CD1c-positive myeloid dendritic cell (primary cell): ENCODE results near the gene CHRM5.

Source experiments
- DNase-seq: peaks from one replicate; pipeline ENCODE4 v3.0.0-alpha.2; 2016; ENCODE audit errors: extremely low spot score

Gene CHRM5, protein sequence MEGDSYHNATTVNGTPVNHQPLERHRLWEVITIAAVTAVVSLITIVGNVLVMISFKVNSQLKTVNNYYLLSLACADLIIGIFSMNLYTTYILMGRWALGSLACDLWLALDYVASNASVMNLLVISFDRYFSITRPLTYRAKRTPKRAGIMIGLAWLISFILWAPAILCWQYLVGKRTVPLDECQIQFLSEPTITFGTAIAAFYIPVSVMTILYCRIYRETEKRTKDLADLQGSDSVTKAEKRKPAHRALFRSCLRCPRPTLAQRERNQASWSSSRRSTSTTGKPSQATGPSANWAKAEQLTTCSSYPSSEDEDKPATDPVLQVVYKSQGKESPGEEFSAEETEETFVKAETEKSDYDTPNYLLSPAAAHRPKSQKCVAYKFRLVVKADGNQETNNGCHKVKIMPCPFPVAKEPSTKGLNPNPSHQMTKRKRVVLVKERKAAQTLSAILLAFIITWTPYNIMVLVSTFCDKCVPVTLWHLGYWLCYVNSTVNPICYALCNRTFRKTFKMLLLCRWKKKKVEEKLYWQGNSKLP

GRCh38 chr15:33968224-33968623, at the start of gene CHRM5:
Gene CHRM5 (plus strand): TSS chr15:33968497. CDS start chr15:34062718, 94,221 bp downstream.
- DNase-seq = no peak

GRCh38 chr15:33923446-33923845, 44.9 kb upstream of the CHRM5 start:
- DNase-seq = no peak

GRCh38 chr15:33926260-33926659, 42.0 kb upstream of the CHRM5 start:
- DNase-seq = no peak

DNA sequence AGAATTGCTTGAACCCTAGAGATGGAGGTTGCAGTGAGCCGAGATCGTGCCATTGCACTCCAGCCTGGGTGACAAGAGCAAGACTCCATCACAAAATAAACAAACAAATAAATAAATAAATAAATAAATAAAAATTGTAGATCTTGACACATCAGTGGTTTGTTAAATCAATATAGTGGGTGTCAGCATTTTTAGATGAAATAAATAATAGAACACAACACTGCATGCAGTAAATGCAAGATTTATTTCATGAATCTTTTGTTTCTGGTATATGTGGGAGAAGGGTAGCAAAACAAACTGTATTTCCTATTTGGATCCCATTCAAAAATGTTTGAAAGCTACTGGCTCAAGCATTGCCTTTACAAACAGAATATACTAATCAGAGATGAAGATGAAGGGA, 35.6 kb upstream of the CHRM5 start:
- no peak for DNase-seq

DNA sequence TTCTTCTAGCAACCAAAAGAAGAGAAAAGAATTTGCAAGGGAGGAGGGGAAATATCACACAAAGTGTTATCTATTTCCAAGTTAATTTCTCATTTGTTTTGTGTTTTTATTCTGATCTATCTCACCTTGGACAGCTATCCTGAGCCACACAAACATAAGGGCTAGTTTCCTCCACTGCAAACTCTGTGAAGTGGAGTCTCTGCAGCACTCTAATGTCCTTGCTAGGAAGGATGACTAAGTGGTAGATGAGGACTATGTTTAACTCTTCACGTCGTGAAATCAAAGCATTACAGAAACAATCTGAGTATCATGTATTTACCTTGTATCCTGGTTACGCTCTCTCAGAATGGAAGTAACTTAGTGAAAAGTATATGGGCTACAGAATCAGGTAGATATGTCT, 33.9 kb upstream of the CHRM5 start:
- no peak for DNase-seq

DNA sequence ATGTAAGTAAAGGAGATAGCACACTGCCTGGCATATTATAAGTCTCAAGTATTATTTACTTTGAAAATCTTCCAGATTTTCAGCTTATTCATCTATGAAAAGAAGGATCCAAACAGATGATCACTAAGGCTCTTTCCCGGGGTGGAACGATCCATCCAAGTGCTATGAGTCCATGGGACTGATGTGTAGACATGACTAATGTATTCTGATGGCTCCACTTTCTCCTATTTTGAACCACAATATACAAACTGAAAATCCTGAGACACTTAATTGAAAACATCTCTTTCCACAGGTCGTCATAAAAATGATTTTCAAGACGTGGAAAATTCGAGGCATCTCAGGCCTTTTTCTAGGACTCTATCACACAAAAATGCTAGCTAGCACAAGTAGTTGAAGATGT, 33.4 kb upstream of the CHRM5 start:
- DNase-seq = no peak

DNA sequence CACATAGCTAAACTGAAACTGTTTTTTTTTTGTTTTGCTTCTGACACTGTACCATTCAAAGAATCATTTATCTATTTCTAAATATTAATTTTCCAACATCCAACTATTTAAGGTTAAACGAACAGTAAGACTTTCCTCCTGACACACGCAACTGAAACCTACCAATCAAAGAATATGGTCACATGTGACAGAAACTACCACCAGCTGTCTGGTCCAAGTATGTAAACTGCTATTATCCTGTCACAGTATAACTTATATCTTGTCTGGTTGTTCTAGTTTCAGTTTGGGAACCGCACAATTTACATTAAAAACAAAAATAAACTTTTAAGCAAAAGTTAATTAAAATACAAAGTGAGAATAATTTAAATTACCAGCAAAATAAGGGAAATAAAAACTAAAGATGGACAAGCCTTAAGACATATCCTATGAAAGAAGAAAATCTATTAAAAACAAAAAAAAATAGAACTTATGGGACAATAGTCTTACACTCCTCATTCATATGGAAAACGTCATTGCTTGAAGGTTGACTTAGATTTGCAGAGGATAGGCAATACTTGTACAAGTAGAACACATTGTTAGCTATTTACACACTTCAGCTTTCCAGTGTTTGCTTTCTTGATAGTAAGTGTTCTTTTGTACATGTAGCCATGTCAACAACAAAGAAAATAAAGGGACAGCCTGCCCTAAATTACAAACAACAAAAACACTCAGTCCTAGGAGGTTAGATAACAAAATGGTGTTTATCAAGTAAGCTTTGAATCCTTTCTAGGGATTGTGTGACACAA, 26.8 kb upstream of the CHRM5 start:
- DNase-seq = no peak

GRCh38 chr15:33946152-33946551, 22.1 kb upstream of the CHRM5 start:
- DNase-seq = no peak

GRCh38 chr15:33955945-33956344, 12.4 kb upstream of the CHRM5 start:
- DNase-seq = no peak

DNA sequence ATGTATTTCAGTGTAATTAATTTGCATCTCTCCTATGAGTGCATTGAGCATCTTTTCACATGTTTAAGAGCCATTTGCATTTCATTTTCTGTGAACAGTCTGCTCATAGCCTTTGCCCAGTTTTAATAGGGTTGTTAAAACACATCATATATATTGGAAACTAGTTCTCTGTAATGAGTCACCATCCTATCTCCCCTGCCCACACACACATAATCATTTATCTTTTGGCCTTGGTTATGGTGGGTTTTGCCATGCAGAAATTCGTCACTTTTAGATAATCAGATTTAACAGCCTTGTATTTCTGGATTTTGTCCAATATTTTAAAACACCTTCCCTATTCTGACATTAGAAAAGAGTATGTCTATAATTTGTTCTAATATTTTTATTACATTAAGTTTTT, 11.9 kb upstream of the CHRM5 start:
- DNase-seq = no peak

- DNase-seq = peak; percentile 42
These were observed 8.3 kb upstream of the CHRM5 start for GRCh38 chr15:33959844-33960548.

- no peak for DNase-seq
These were observed 7.8 kb upstream of the CHRM5 start for GRCh38 chr15:33960549-33960935.

- no peak for DNase-seq
These were observed 4.2 kb upstream of the CHRM5 start for GRCh38 chr15:33963831-33964664.

DNA sequence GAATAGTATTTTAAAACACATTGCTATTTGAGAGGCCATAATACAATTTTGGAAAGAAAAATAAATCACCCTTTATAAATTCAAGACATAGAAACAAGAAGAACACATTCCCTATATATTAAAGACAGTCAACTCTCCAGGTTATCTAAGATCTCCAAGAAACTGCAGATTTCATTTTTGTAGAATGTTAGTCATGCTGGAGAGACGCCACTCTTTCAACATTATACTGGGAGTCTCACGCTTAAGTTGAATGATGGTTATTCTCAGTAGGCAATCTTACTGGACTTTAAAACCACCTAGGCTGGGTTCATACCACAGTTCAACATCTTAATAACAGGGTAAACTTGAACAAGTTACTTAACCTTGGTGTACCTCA, 3.6 kb upstream of the CHRM5 start:
- DNase-seq = no peak

- DNase-seq = no peak
These were observed 524 bp downstream of the CHRM5 start for GRCh38 chr15:33968821-33969220.

DNA sequence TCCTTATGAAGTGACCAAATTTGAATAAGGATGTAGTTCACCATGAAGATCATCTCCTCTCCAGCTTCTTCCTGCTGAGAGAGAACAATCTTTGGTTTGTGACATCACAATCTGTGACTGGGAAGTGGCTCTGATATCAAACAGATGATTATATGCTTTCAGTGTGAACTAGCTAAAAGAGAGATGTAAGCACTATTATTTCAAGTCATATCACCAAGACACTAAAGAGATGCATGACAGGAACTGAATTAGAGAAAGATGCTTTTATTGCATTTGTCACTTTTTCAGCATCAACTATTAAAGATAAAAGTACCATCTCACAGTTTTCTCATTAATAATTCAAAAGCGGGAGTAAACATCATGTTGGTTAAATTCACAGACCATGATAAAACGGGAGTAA, 3.5 kb downstream of the CHRM5 start:
- no peak for DNase-seq

DNA sequence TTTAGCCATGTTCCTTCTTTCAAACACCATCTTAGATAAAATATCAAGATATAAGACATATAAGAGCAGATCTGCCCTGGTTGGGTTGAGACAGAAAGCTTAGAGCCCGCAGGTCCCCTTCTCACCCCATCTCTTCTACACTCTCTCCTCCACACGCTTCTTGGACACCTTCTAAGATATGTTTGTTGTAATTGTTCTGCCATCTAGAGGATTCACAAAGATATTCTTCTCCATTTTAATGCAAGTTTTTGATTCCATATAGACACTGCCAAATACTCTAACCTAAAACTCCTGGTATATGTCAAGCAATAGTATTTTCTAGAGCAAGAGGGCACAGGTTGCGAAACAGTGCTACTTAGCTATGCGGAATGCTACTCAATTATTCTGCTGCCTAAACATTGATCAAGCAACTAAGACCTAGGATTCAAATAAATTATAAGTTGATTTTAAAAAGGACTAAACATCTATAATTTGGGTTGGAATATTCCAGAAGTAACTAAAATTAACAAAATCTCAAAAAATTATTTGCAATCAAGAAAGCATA, 6.8 kb downstream of the CHRM5 start:
- no peak for DNase-seq

DNA sequence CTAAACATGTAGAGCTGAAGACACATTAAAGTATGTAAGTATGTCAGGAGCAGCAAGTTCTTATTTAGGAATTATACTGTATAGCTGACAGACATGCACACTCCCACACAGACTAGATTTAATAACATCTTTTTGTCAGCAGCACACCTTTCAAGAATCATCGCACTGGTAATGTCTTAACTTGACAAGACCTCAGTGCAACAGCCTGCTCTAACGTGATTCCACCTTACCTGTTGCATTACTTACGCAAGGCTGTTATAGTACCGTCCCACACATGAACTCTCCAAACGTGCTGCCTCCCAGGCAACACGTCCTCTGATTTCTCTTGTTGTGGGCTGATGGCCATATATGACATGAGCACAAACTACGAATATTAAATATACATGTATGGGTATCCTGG, 11.9 kb downstream of the CHRM5 start:
- no peak for DNase-seq

GRCh38 chr15:33982516-33982915, 14.2 kb downstream of the CHRM5 start:
- DNase-seq = no peak

GRCh38 chr15:33985287-33985686, 17.0 kb downstream of the CHRM5 start:
- no peak for DNase-seq

DNA sequence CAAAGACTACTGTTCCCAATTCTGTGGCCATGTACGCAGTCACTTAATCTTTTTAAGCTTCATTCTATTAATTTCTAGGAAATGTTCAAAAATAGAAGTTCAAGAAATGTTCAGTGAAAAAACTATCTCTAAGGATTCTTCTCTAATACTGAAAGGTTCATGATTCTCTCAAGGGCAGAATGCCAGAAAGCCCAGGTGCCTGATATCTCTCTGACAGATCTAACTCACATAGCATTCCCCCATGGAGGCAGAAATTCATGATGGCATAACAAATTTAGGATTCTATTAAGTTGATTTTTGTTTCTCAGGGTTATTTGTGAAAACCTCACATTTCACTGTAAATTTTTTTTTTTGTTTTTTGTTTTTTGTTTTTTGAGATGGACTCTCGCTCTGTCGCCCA, 17.5 kb downstream of the CHRM5 start:
- DNase-seq = no peak
